GM12801 (cell line): Measurements from ENCODE around the gene NDUFA1.

Experiments
- CTCF ChIP-seq: IDR thresholded peaks from one replicate; pipeline ENCODE4 v1.5.1; 2011; ENCODE audit warnings: control low read depth; ENCODE audit not compliant: insufficient read length; ENCODE audit errors: extremely low read depth

NDUFA1 gene

GRCh38 chrX:119895843-119896326 is 24.3 kb downstream of the NDUFA1 start, which contains the start of gene AKAP14:
Gene AKAP14, plus strand, starts transcription at chrX:119895893. Its CDS starts 7,331 bp downstream, at chrX:119903224.
- TF ChIP-seq CTCF: no peak

- TF ChIP-seq CTCF: no peak
These were observed 27.5 kb downstream of the NDUFA1 start for GRCh38 chrX:119899125-119899524.

GRCh38 chrX:119900976-119901375 is 29.3 kb downstream of the NDUFA1 start:
- TF ChIP-seq CTCF: no peak

- TF ChIP-seq CTCF: no peak
These were observed 44.7 kb downstream of the NDUFA1 start for GRCh38 chrX:119916310-119916709.

GRCh38 chrX:119917877-119918276 is 46.2 kb downstream of the NDUFA1 start:
- no peak for TF ChIP-seq CTCF

- TF ChIP-seq CTCF: no peak
These were observed 48.4 kb downstream of the NDUFA1 start for GRCh38 chrX:119919835-119920585.
